K562 (cell line): ENCODE data around the gene COMMD10. TPM values are rescaled to one million over a fixed set of nuclear protein-coding genes. Genes with fewer than 3 reads are reported as not detected.

Source experiments
- ATAC-seq: fragments of 200-7000 bp; cut with Tn5 transposase; 3 replicates; pipeline ENCODE4 v1.9.1; 2020; ENCODE audit warnings: moderate library complexity
- BruUV-seq: library from RNA; stranded (reverse); fragments of 400-500 nt; replicated peaks from 2 replicates; lab custom pipeline; 2021; lab: Mats Ljungman, UMichigan
- CTCF ChIA-PET: fragments of 300-600 bp; formaldehyde crosslinking; extraction: SDS; loops from one replicate; lab custom pipeline; 2021; ENCODE audit warnings: low intra/inter-chr PET ratio; lab: Yijun Ruan, JAX
- POLR2A ChIA-PET: fragments of 300-600, 350-650 bp; sonication (Branson Sonifier 250); formaldehyde crosslinking; extraction: SDS; loops from one replicate; lab custom pipeline; 2021; ENCODE audit warnings: antibody characterized with exemption, inconsistent platforms; lab: Yijun Ruan, JAX
- DNase-seq, 4 experiments: peaks; one replicate each; pipeline versions ENCODE4 v3.0.0 to v3.0.0-alpha.2; 2011 to 2018; ENCODE audit warnings: low spot score in 3 of 4, mixed read lengths in 3 of 4; ENCODE audit errors: extremely low read depth in 1 of 4
- FAIRE-seq: peaks from 2 replicates; lab custom pipeline; 2011; peaks lifted over from hg19 to GRCh38; lab: Jason Lieb, UNC
- H2AFZ ChIP-seq: 2 replicates; pipeline ENCODE4 v1.6.0; 2011; ENCODE audit warnings: low read depth, low read length, control low read depth, inconsistent platforms
- H3K27ac ChIP-seq: fragments of 200-600 bp; 3 replicates; pipeline ENCODE4 v1.8.0; 2011; ENCODE audit warnings: low read depth, mild to moderate bottlenecking, control low read depth, inconsistent platforms, low read length, moderate library complexity, mixed read lengths; ENCODE audit errors: extremely low read depth
- H3K27me3 ChIP-seq, 2 experiments: fragments of 300-600 bp in 1 of 2; 2 replicates in 1 of 2; 3 replicates in 1 of 2; pipeline versions ENCODE4 v1.6.0 to v1.8.0; 2011; ENCODE audit warnings: inconsistent platforms in 2 of 2, low read length in 2 of 2, mild to moderate bottlenecking in 1 of 2, mixed read lengths in 1 of 2, moderate library complexity in 1 of 2; ENCODE audit not compliant: control insufficient read depth in 2 of 2, insufficient read depth in 2 of 2
- H3K36me3 ChIP-seq: fragments of 300-600 bp; 3 replicates; pipeline ENCODE4 v1.8.0; 2011; ENCODE audit warnings: mild to moderate bottlenecking, low read length, inconsistent platforms; ENCODE audit not compliant: control insufficient read depth, insufficient read depth
- H3K4me1 ChIP-seq, 2 experiments: fragments of 200-600 bp in 1 of 2; replicated peaks in 1 of 2; 2 replicates in 1 of 2; 3 replicates in 1 of 2; pipeline versions ENCODE4 v1.5.1 to v1.8.0; 2011; ENCODE audit warnings: inconsistent platforms in 2 of 2, low read length in 2 of 2, mild to moderate bottlenecking in 1 of 2, mixed read lengths in 1 of 2, moderate library complexity in 1 of 2; ENCODE audit not compliant: control insufficient read depth in 2 of 2, insufficient read depth in 2 of 2
- H3K4me2 ChIP-seq: 2 replicates; pipeline ENCODE4 v1.6.1; 2011; ENCODE audit warnings: low read length, control low read depth, inconsistent platforms, mixed read lengths; ENCODE audit not compliant: insufficient read depth
- H3K4me3 ChIP-seq: fragments of 200-600 bp; sonication (generic), shearing (Covaris generic); 2 replicates; pipeline ENCODE4 v1.5.1; 2016; ENCODE audit warnings: control low read depth, inconsistent platforms
- H3K79me2 ChIP-seq: fragments of 200-600 bp; 3 replicates; pipeline ENCODE4 v1.8.0; 2011; ENCODE audit warnings: low read length, inconsistent platforms; ENCODE audit not compliant: control insufficient read depth, insufficient read depth
- H3K9ac ChIP-seq, 2 experiments: 2 replicates each; pipeline versions ENCODE4 v1.6.0 to v1.6.1; 2011; ENCODE audit warnings: low read depth in 2 of 2, low read length in 2 of 2, control low read depth in 1 of 2, inconsistent platforms in 1 of 2, mild to moderate bottlenecking in 1 of 2, mixed read lengths in 1 of 2; ENCODE audit not compliant: insufficient read depth in 1 of 2
- H3K9me1 ChIP-seq: one replicate; pipeline ENCODE4 v1.6.0; 2011; ENCODE audit warnings: inconsistent platforms, mild to moderate bottlenecking, low read length, moderate library complexity; ENCODE audit not compliant: control insufficient read depth, insufficient read depth
- H3K9me3 ChIP-seq: replicated peaks from 2 replicates; pipeline ENCODE4 v1.5.1; 2011; ENCODE audit warnings: low read depth, low read length, inconsistent platforms; ENCODE audit not compliant: control insufficient read depth, insufficient read depth
- H4K20me1 ChIP-seq: replicated peaks from 2 replicates; pipeline ENCODE4 v1.6.1; 2011; ENCODE audit warnings: low read length, inconsistent platforms, mixed read lengths; ENCODE audit not compliant: control insufficient read depth, insufficient read depth
- CHD4 ChIP-seq: fragments of 200-600 bp; sonication (generic); IDR thresholded peaks from 3 replicates; pipeline ENCODE4 v1.6.1; 2012; ENCODE audit warnings: low read depth, mild to moderate bottlenecking, mixed read lengths, low read length, inconsistent platforms; ENCODE audit not compliant: insufficient read depth, insufficient replicate concordance, poor library complexity, severe bottlenecking
- ELF4 ChIP-seq: fragments of 450-650 bp; formaldehyde crosslinking; IDR thresholded peaks from 2 replicates; pipeline ENCODE4 v1.4.0; 2022; ENCODE audit warnings: missing genetic modification characterization
- ETV5 ChIP-seq: sonication (generic); formaldehyde crosslinking; IDR thresholded peaks from 2 replicates; pipeline ENCODE4 v1.4.0; 2020; ENCODE audit warnings: low read depth, mild to moderate bottlenecking, missing genetic modification reagents
- GABPA ChIP-seq: fragments of 200-800 bp; sonication (Bioruptor generic); conservative IDR thresholded peaks from 2 replicates; pipeline ENCODE4 v1.6.1; 2016; ENCODE audit warnings: low read depth, missing genetic modification characterization, missing compliant biosample characterization
- IRF1 ChIP-seq: sonication (generic); formaldehyde crosslinking; IDR thresholded peaks from 2 replicates; pipeline ENCODE4 v1.8.0; 2022; ENCODE audit warnings: missing genetic modification reagents, mild to moderate bottlenecking, borderline replicate concordance
- LARP7 ChIP-seq: fragments of 450-650 bp; IDR thresholded peaks from 2 replicates; pipeline ENCODE4 v1.6.1; 2016
- LEF1 ChIP-seq: fragments of 450-650 bp; IDR thresholded peaks from 2 replicates; pipeline ENCODE4 v1.6.1; 2016; ENCODE audit warnings: mild to moderate bottlenecking
- PREB ChIP-seq: sonication (generic); formaldehyde crosslinking; IDR thresholded peaks from 2 replicates; pipeline ENCODE4 v1.8.1; 2023; ENCODE audit warnings: mild to moderate bottlenecking, missing genetic modification reagents
- RERE ChIP-seq: sonication (generic); formaldehyde crosslinking; IDR thresholded peaks from 2 replicates; pipeline ENCODE4 v1.8.0; 2023; ENCODE audit warnings: missing genetic modification reagents, mild to moderate bottlenecking, borderline replicate concordance
- SREBF2 ChIP-seq: sonication (generic); formaldehyde crosslinking; IDR thresholded peaks from 2 replicates; pipeline ENCODE4 v1.4.0; 2020; ENCODE audit warnings: mild to moderate bottlenecking, missing genetic modification reagents
- TEAD1 ChIP-seq, 2 experiments: fragments of 450-650 bp in 1 of 2; sonication (generic) in 1 of 2; formaldehyde crosslinking; IDR thresholded peaks; 2 replicates each; pipeline versions ENCODE4 v1.4.0 to v1.8.0; 2020 to 2022; ENCODE audit warnings: mild to moderate bottlenecking in 2 of 2, missing genetic modification reagents in 1 of 2
- TFAM ChIP-seq: fragments of 250-450 bp; sonication (Bioruptor Pico); conservative IDR thresholded peaks from 2 replicates; pipeline ENCODE4 v1.5.0; 2021; ENCODE audit warnings: mild to moderate bottlenecking, moderate library complexity
- WGBS: fragments of 100-300 bp; shearing (Covaris generic); methylation state at CpG from one replicate; pipeline ENCODE4 v1.1.6; 2016; ENCODE audit warnings: low coverage, mixed read lengths; ENCODE audit not compliant: insufficient coverage; ENCODE audit errors: missing lambda C conversion rate; 5-methylcytosine and 5-hydroxymethylcytosine counted together
- in situ Hi-C: fragments of 300-500 bp; cut with MboI; formaldehyde crosslinking; loops from 4 replicates; pipeline ENCODE4 v1.15.0; 2018; ENCODE audit warnings: inconsistent platforms, mixed read lengths
- intact Hi-C: fragments of 100-400 bp; cut with micrococcal nuclease; formaldehyde crosslinking; loops from 2 replicates; pipeline ENCODE4 v1.14.2; 2022
- polyA plus RNA-seq, 8 experiments: library from polyadenylated mRNA; depleted of rRNA in 4 of 8; stranded (reverse) in 5 of 8; unstranded in 3 of 8; fragments of >200 nt; fragmentation: Nextera tagmentation in 2 of 8; fragmentation: Illumina TruSeq in 1 of 8; extraction: Ambion mirVana in 2 of 8; extraction: Trizol in 1 of 8; gene quantifications; 2 replicates each; pipeline versions ENCODE4 v1.2.1 to v1.2.3, GENCODE V29; 2011 to 2014; ENCODE audit warnings: inconsistent platforms in 1 of 8, missing spikeins in 1 of 8
- total RNA-seq, 7 experiments: library from RNA; depleted of rRNA in 6 of 7; stranded (reverse); fragments of >200 nt in 6 of 7; fragmentation: Illumina TruSeq in 2 of 7; extraction: Trizol in 2 of 7; gene quantifications; 2 replicates each; pipeline versions ENCODE4 v1.2.1 to v1.2.3, GENCODE V29; 2011 to 2021; ENCODE audit warnings: low replicate concordance in 1 of 7

The COMMD10 gene
- total and polyA plus RNA-seq, 9 of the 15 experiments (the other 6 are each of a cell fraction or from before 2014, with no cell fraction given): 17.9 to 101 (median 28.0) TPM

- H3K4me1 ChIP-seq: no peaks in the 10 kb centered on the region; a peak in 1 of 5 replicates
- CTCF ChIA-PET: interaction anchor here (0.7 kb wide), 1 partner anchor 1537 kb away, joined by 3 read pairs; no protein-coding TSS in a partner anchor
- TF ChIP-seq ELF4 (CRISPR knock-in tag) (no peak), LEF1 (no peak), SREBF2 (CRISPR knock-in tag) (no peak), GABPA (no peak), TFAM (CRISPR knock-in tag) (no peak), CHD4 (no peak), LARP7 (no peak), IRF1 (CRISPR knock-in tag) (no peak), TEAD1 (CRISPR knock-in tag; IDR thresholded peaks at IDR 0.05) (no peak), ETV5 (no peak), PREB (CRISPR knock-in tag) (no peak), RERE (no peak)
- TF ChIP-seq, all 486 proteins: peak for 0
- POLR2A ChIA-PET: no interaction called here
- BruUV-seq: no TSS peak
- FAIRE-seq (no peak), DNase-seq (no peak), ATAC-seq (no peak)
- H3K27ac ChIP-seq: no peak overlapping the region
- H3K27me3 ChIP-seq: no peaks in the 10 kb centered on the region
- H4K20me1 ChIP-seq: no peaks in the 10 kb centered on the region
- H3K9me3 ChIP-seq: no peaks in the 10 kb centered on the region
- H3K4me2 ChIP-seq: no peak overlapping the region
- no peaks in the 10 kb centered on the region for H3K36me3 ChIP-seq
- H3K4me3 ChIP-seq: no peak overlapping the region
- 97% methylated on average over 5 of the region's 5 CpGs for WGBS
- no peak overlapping the region for H2AFZ ChIP-seq
- H3K9ac ChIP-seq: no peak overlapping the region
- H3K9me1 ChIP-seq: no peaks in the 10 kb centered on the region
- in situ Hi-C loops: no loop called here
- no peaks in the 10 kb centered on the region for H3K79me2 ChIP-seq
- intact Hi-C loops: no loop called here
Observed at GRCh38 chr5:116216246-116216645, 131.4 kb downstream of the COMMD10 start.
